Measurements from ENCODE around the gene OPCML. TPM values are rescaled to one million over a fixed set of nuclear protein-coding genes. Genes with fewer than 3 reads are reported as not detected.

Gene OPCML
- total RNA-seq, 1 experiment from 2014 or later: 0.13 TPM

DNA sequence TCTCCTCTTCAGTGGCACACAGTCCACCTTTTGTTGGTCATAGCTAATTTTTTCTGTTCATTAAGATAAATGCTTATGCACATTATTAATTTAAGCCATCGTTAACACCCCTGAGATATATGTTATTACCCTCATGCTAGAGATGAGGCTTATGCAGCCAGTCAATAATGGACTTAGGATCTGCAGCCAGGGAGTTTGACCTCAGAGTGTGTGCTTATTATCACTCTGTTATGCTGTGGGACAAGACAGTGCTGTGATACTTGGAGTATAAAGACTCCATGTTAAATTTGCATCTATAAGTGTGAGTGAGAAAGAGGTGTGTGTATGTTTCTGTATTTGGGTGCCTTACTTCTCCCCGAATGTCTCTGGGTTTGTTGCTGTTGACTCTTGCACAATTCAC, 969.3 kb downstream of the OPCML start:
- BruUV-seq (replicated peaks): no TSS peak
- peaks cover 12% of the 10 kb centered on the region for H3K9me3 ChIP-seq (ENCODE audit: low read depth, low read length, poor library complexity, severe bottlenecking)
- H3K4me3 ChIP-seq (ENCODE audit: low read depth, low read length, poor library complexity, severe bottlenecking): no peak overlapping the region
- no peaks in the 10 kb centered on the region for H3K4me1 ChIP-seq (ENCODE audit: insufficient read depth, low read length, poor library complexity, severe bottlenecking)
- ChIA-PET POLR2A (ENCODE audit: low non-redundant PET) (interaction anchor here (0.7 kb wide), 1 partner anchor 167 kb away, joined by 3 read pairs; no protein-coding TSS in a partner anchor), CTCF (no interaction called here)
- no peaks in the 10 kb centered on the region for H3K36me3 ChIP-seq (ENCODE audit: insufficient read depth, low read length, poor library complexity, severe bottlenecking)
- H3K27me3 ChIP-seq (replicated peaks; ENCODE audit: insufficient read depth, low read depth, low read length, poor library complexity): no peaks in the 10 kb centered on the region
- H3K27ac ChIP-seq (ENCODE audit: low read depth, low read length, poor library complexity, severe bottlenecking): no peak overlapping the region
- intact Hi-C loops (cut with micrococcal nuclease; ENCODE audit: unreplicated experiment): no loop called here
- DNase-seq (ENCODE audit: low spot score): no peak
- no peak for TF ChIP-seq EZH2 (IDR thresholded peaks at IDR 0.05; ENCODE audit: borderline replicate concordance, low read depth, low read length, poor library complexity, severe bottlenecking)

DNA sequence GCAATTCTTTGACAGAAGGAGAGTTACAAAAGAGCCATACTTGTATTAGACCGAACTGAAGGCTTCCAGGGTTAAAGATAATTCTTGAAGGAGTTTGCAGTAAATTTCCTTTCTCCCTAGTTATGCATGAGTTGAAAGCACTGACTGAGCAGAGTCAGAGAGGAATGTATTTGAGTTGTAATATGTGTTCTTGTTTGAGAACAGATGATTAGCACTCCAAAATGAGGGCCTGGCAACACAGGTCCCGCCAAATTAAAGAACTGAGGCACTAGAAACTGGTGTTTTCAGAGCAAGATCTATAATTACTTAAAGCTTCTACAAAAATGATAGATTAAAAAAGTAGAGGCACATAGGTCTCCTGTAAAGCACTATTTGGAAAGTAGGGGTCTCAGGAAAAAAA, 970.4 kb downstream of the OPCML start:
- no peak overlapping the region for H3K27ac ChIP-seq (ENCODE audit: low read depth, low read length, poor library complexity, severe bottlenecking)
- BruUV-seq (replicated peaks): no TSS peak
- no peaks in the 10 kb centered on the region for H3K27me3 ChIP-seq (replicated peaks; ENCODE audit: insufficient read depth, low read depth, low read length, poor library complexity)
- POLR2A ChIA-PET (ENCODE audit: low non-redundant PET): no interaction called here
- no peak overlapping the region for H3K4me3 ChIP-seq (ENCODE audit: low read depth, low read length, poor library complexity, severe bottlenecking)
- intact Hi-C loops (cut with micrococcal nuclease; ENCODE audit: unreplicated experiment): no loop called here
- peaks cover 12% of the 10 kb centered on the region for H3K9me3 ChIP-seq (ENCODE audit: low read depth, low read length, poor library complexity, severe bottlenecking)
- CTCF ChIA-PET: no interaction called here
- H3K4me1 ChIP-seq (ENCODE audit: insufficient read depth, low read length, poor library complexity, severe bottlenecking): no peaks in the 10 kb centered on the region
- no peaks in the 10 kb centered on the region for H3K36me3 ChIP-seq (ENCODE audit: insufficient read depth, low read length, poor library complexity, severe bottlenecking)
- no peak for DNase-seq (ENCODE audit: low spot score)
- TF ChIP-seq, protein P1, sequence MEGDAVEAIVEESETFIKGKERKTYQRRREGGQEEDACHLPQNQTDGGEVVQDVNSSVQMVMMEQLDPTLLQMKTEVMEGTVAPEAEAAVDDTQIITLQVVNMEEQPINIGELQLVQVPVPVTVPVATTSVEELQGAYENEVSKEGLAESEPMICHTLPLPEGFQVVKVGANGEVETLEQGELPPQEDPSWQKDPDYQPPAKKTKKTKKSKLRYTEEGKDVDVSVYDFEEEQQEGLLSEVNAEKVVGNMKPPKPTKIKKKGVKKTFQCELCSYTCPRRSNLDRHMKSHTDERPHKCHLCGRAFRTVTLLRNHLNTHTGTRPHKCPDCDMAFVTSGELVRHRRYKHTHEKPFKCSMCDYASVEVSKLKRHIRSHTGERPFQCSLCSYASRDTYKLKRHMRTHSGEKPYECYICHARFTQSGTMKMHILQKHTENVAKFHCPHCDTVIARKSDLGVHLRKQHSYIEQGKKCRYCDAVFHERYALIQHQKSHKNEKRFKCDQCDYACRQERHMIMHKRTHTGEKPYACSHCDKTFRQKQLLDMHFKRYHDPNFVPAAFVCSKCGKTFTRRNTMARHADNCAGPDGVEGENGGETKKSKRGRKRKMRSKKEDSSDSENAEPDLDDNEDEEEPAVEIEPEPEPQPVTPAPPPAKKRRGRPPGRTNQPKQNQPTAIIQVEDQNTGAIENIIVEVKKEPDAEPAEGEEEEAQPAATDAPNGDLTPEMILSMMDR (conservative IDR thresholded peaks at IDR 0.05; ENCODE audit: low read depth, low read length): no peak
- no peak for TF ChIP-seq EZH2 (IDR thresholded peaks at IDR 0.05; ENCODE audit: borderline replicate concordance, low read depth, low read length, poor library complexity, severe bottlenecking)

DNA sequence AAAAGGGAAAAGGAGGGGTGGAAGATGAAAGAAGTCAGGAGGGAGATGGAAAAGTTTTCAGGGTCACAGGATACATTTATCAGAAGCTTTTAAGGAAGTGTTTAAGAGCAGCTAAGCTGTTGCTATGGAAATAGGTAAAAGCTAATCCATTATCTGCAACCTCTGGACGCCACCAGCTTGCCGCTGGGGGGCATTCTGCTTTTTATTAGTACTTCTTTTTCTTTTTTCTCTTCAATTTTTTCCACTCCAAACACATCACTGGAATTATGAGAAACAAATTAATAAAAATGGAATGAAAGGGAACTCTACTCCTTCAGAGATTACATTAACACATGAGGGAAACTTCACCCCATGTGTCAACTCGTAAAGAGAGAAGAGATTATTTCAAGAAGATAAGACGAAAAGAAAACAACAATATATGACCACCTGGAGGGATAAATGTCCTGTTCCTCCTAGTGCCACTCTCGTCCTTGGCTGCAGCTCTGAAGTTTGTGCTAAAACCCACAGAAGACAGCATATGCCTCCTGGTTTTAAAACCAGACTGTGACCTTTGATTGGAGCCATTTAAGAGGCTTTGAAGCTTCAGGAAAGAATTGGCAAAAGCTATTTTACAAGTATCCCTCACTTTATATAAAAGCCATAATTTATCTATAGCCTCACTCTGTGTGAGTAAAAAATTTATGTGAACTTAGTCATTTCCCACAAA, 972.8 kb downstream of the OPCML start:
- no peaks in the 10 kb centered on the region for H3K27me3 ChIP-seq (replicated peaks; ENCODE audit: insufficient read depth, low read depth, low read length, poor library complexity)
- no peak for DNase-seq (ENCODE audit: low spot score)
- no peaks in the 10 kb centered on the region for H3K4me1 ChIP-seq (ENCODE audit: insufficient read depth, low read length, poor library complexity, severe bottlenecking)
- intact Hi-C loops (cut with micrococcal nuclease; ENCODE audit: unreplicated experiment): no loop called here
- ChIA-PET POLR2A (ENCODE audit: low non-redundant PET) (no interaction called here), CTCF (no interaction called here)
- no TSS peak for BruUV-seq (replicated peaks)
- H3K36me3 ChIP-seq (ENCODE audit: insufficient read depth, low read length, poor library complexity, severe bottlenecking): no peaks in the 10 kb centered on the region
- peaks cover 21% of the 10 kb centered on the region for H3K9me3 ChIP-seq (ENCODE audit: low read depth, low read length, poor library complexity, severe bottlenecking)
- H3K4me3 ChIP-seq (ENCODE audit: low read depth, low read length, poor library complexity, severe bottlenecking): no peak overlapping the region
- no peak for TF ChIP-seq EZH2 (IDR thresholded peaks at IDR 0.05; ENCODE audit: borderline replicate concordance, low read depth, low read length, poor library complexity, severe bottlenecking)
- TF ChIP-seq, protein P1 (conservative IDR thresholded peaks at IDR 0.05; ENCODE audit: low read depth, low read length): no peak
- no peak overlapping the region for H3K27ac ChIP-seq (ENCODE audit: low read depth, low read length, poor library complexity, severe bottlenecking)

DNA sequence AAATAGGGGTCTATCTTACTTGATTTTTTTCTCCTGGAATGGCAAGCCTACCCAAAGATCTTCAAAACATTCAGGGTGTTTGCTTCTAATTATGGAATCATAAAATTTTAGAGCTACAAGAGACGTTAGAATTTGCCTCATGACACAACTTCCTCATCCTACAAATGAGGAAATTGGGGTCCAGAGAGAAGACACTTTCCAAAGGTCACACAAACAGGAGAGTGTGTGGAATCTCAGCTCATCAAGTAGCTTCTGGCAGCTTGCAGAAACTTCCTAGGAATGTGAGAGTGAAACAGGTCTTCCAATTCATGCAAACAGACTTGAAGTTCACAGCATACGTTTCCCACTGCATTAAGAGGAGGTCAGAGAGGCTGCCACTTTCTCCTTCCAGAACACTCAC, 976.0 kb downstream of the OPCML start:
- Histone ChIP-seq H3K9me3 (ENCODE audit: low read depth, low read length, poor library complexity, severe bottlenecking) (peaks cover 17% of the 10 kb centered on the region), H3K27me3 (replicated peaks; ENCODE audit: insufficient read depth, low read depth, low read length, poor library complexity) (no peaks in the 10 kb centered on the region), H3K4me1 (ENCODE audit: insufficient read depth, low read length, poor library complexity, severe bottlenecking) (no peaks in the 10 kb centered on the region), H3K27ac (ENCODE audit: low read depth, low read length, poor library complexity, severe bottlenecking) (no peak overlapping the region), H3K36me3 (ENCODE audit: insufficient read depth, low read length, poor library complexity, severe bottlenecking) (no peaks in the 10 kb centered on the region), H3K4me3 (ENCODE audit: low read depth, low read length, poor library complexity, severe bottlenecking) (no peak overlapping the region)
- ChIA-PET POLR2A (ENCODE audit: low non-redundant PET) (no interaction called here), CTCF (no interaction called here)
- DNase-seq (ENCODE audit: low spot score): no peak
- intact Hi-C loops (cut with micrococcal nuclease; ENCODE audit: unreplicated experiment): no loop called here
- TF ChIP-seq EZH2 (IDR thresholded peaks at IDR 0.05; ENCODE audit: borderline replicate concordance, low read depth, low read length, poor library complexity, severe bottlenecking): no peak
- TF ChIP-seq, protein P1 (conservative IDR thresholded peaks at IDR 0.05; ENCODE audit: low read depth, low read length): no peak
- BruUV-seq (replicated peaks): no TSS peak

Data from A673 (cell line).